DOHH2 (cell line): ENCODE data around the gene DDX1.

Experiments used
- EZH2phosphoT487 ChIP-seq: fragments of 200-600 bp; sonication (generic); IDR thresholded peaks from 2 replicates; pipeline ENCODE4 v1.6.1; 2017; ENCODE audit warnings: borderline replicate concordance, mild to moderate bottlenecking, antibody characterized with exemption, low read length, moderate library complexity, mixed read lengths
- TF ChIP-seq, protein P1 (sequence below): fragments of 200-600 bp; sonication (generic); IDR thresholded peaks from one replicate; pipeline ENCODE4 v1.5.1; 2014; ENCODE audit warnings: antibody characterized with exemption, mild to moderate bottlenecking, low read depth, low read length; ENCODE audit not compliant: poor library complexity, severe bottlenecking

DNA sequence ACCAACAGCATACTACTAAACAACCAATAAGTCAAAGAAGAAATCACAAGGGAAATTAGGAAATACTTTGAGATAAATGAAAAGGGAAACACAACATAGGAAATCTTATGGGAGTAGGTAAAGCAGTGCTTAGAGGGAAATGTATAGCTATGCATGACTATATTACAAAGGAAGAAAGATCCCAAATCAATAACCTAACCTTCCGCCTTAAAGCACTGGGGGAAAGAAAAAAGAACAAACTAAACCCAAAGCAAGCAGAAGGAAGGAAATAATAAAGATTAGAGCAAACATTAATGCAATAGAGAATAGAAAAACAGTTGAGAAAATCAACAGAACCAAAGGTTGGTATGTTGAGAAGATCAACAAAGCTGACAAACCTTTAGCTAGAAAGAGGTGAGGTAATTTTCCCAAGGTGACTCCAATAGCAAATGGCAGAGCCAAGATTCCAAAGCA, 49.9 kb downstream of the DDX1 start:
- TF ChIP-seq, protein P1, sequence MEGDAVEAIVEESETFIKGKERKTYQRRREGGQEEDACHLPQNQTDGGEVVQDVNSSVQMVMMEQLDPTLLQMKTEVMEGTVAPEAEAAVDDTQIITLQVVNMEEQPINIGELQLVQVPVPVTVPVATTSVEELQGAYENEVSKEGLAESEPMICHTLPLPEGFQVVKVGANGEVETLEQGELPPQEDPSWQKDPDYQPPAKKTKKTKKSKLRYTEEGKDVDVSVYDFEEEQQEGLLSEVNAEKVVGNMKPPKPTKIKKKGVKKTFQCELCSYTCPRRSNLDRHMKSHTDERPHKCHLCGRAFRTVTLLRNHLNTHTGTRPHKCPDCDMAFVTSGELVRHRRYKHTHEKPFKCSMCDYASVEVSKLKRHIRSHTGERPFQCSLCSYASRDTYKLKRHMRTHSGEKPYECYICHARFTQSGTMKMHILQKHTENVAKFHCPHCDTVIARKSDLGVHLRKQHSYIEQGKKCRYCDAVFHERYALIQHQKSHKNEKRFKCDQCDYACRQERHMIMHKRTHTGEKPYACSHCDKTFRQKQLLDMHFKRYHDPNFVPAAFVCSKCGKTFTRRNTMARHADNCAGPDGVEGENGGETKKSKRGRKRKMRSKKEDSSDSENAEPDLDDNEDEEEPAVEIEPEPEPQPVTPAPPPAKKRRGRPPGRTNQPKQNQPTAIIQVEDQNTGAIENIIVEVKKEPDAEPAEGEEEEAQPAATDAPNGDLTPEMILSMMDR = no peak
- no peak for TF ChIP-seq EZH2phosphoT487
